Urinary bladder (tissue), 4 donors: ENCODE results near the gene NR3C1. TPM values are rescaled to one million over a fixed set of nuclear protein-coding genes. Genes with fewer than 3 reads are reported as not detected.

ENCODE experiments used
- DNase-seq: peaks from one replicate; pipeline ENCODE4 v3.0.0-alpha.2; 2015; ENCODE audit errors: extremely low spot score
- H3K27ac ChIP-seq: one replicate; pipeline ENCODE4 v1.5.1; 2013; ENCODE audit warnings: low read depth, mild to moderate bottlenecking, moderate library complexity
- H3K36me3 ChIP-seq: one replicate; pipeline ENCODE4 v1.6.1; 2013; ENCODE audit warnings: mild to moderate bottlenecking, moderate library complexity; ENCODE audit not compliant: insufficient read depth
- H3K4me1 ChIP-seq: one replicate; pipeline ENCODE4 v1.6.1; 2013; ENCODE audit warnings: mild to moderate bottlenecking, moderate library complexity; ENCODE audit not compliant: insufficient read depth
- H3K4me3 ChIP-seq: one replicate; pipeline ENCODE4 v1.5.1; 2013; ENCODE audit warnings: low read depth, low read length
- WGBS: extraction: QIAGEN DNeasy Blood & Tissue Kit; methylation state at CpG from one replicate; pipeline ENCODE4 v1.1.7; 2013; 5-methylcytosine and 5-hydroxymethylcytosine counted together
- polyA plus RNA-seq: library from polyadenylated mRNA; stranded (reverse); fragments of 200-250 nt; gene quantifications from one replicate; pipeline ENCODE4 v1.2.3, GENCODE V29; 2013
- total RNA-seq: library from RNA; depleted of rRNA; stranded (reverse); fragments of >200 nt; gene quantifications from one replicate; pipeline ENCODE4 v1.2.3, GENCODE V29; 2014
- donor health status: healthy with polysubstance abuse.
- donor health status: healthy.

Gene NR3C1
- total and polyA plus RNA-seq, 2 donors = 29.2 to 80.2 TPM

DNA sequence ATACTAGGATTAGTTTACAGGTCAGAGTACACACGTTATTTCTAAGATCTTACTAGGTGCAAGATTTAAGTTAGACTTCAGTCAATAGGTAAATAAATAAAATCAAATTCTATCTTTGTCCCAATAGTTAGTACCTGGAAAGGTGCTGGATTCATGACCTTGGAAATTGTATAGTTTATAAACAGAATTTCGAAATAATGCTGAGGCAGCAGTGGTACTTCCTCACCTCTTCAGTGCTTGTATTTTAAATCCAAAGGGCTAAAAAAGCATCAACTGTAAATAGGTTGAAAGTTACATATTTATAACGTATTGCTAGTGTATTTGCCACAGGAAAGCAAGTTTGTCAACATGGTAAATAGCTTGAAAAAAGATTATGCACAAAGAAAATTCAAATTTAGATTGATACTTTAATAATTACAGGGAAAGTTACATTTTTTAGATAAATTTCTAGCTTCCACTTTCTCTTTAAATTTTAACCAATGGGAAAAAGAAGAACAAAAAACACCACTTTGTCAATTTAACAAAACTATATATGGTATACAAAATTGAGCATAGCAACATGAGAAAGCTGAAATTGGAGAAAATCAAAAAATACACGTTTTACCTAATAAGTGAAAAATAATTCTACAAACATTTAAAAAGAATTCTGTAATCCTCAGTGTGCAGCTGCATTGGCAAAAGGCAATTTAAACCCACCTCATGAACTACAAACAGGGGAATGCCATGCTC, 46.5 kb downstream of the NR3C1 start:
- 68% methylated on average over 4 of the region's 4 CpGs for WGBS

DNA sequence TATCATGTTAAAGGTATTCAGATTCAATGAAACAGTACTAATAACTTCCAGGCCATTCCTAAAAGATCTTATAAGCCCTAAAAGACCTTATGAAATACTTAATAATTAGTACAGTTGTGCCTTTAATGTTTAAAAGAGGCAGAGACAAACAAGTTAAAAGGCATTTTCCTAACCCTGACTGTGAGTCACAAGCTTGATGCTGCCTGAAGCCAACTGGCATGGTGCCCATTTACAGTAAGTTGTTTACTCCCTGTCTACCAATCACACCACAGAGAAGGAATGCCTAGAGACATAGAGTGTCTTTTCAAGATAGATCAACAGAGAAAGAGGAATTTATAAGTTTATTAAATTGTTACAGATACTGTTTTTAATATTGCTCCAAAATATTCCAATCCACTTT, 47.8 kb downstream of the NR3C1 start:
- no peaks in the 10 kb centered on the region for H3K36me3 ChIP-seq
- H3K4me1 ChIP-seq = no peaks in the 10 kb centered on the region
- H3K4me3 ChIP-seq = no peak overlapping the region
- DNase-seq = peak; percentile 50
- H3K27ac ChIP-seq = no peak overlapping the region

More for the DNA sequence above, 46.5 kb downstream of the NR3C1 start:
- H3K4me3 ChIP-seq = no peak overlapping the region
- no peaks in the 10 kb centered on the region for H3K4me1 ChIP-seq
- no peaks in the 10 kb centered on the region for H3K36me3 ChIP-seq
- no peak for DNase-seq
- no peak overlapping the region for H3K27ac ChIP-seq

DNA sequence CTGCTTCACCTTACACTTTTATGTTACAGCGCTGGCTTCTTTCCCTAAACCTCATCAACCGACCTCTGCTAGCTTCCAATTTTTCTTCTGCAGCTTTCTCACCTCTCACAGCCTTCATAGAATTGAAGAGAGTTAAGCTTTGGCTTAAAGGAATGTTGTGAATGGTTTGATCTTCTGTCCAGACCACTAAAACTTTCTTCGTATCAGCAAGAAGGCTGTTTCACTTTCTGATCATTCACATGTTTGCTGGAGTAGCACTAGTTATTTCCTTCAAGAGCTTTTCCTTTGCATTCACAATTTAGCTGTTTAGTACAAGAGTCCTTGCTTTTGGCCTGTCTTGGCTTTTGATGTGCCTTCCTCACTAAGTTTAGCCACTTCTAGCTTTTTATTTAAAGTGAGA, 49.5 kb downstream of the NR3C1 start:
- Histone ChIP-seq H3K36me3 (no peaks in the 10 kb centered on the region), H3K4me1 (peaks cover 1% of the 10 kb centered on the region), H3K27ac (no peak overlapping the region), H3K4me3 (no peak overlapping the region)
- 70% methylated on average over 3 of the region's 3 CpGs for WGBS
- DNase-seq = no peak

DNA sequence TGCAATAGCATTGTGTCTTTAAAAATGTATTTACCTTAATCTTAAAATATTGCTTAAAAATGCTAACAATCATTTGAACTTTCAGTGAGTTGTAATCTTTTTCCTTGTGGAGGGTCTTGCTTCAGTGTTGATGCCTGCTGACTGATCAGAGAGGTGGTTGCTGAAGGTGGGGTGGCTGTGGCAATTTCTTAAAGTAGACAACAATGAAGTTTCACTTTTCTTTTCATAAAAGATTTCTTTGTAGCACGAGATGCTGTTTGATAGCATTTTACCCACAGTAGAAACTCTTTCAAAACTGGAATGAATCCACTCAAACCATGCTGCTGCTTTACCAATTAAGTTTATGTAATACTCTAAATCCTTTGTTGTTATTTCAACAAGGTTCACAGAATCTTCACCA, 50.8 kb downstream of the NR3C1 start:
- DNase-seq = no peak
- Histone ChIP-seq H3K4me1 (peaks cover 2% of the 10 kb centered on the region), H3K4me3 (no peak overlapping the region), H3K36me3 (no peaks in the 10 kb centered on the region), H3K27ac (no peak overlapping the region)
- WGBS = 53% methylated on average over 1 of the region's 1 CpG

DNA sequence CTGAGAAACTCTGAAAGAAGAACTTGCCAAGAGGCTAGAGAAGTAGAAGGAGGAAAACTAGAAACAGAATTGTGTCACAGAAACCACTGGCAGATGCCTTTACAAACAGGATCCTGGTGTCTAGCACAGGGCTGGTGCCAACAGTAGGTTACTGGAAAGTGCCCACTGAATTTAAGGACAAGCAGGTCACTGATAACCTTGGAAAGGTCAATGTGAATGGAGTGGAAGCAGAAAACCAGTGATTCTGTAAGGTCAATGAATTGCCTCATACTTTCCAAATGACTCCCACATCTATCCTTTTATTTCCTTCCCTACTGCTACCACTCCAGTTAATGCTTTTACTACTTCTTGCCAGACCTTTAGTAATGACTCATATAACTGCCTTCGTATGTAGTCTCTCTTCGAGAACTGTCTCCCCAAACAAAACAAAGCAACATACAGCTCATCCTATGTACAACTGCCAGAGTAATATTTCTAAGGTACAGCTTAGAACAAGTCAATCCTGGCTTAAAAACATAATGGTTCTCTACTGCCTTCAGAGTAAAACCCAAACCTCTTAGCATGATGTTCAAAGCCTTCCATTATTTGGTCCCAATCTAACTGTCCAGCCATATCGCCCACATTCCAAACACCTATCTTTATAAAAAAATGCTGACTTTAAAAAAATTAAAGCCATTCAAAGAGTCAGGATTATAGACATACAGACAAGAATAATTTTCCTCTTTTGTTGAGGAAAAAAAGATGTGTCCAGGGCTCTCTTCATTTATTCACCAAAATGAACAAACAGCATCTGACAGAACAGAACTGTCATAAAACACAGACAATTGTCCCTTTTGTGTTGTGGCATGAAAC, 52.5 kb downstream of the NR3C1 start:
- 71% methylated on average over 3 of the region's 3 CpGs for WGBS
- Histone ChIP-seq H3K36me3 (no peaks in the 10 kb centered on the region), H3K27ac (no peak overlapping the region), H3K4me1 (peaks cover 2% of the 10 kb centered on the region), H3K4me3 (no peak overlapping the region)
- no peak for DNase-seq

DNA sequence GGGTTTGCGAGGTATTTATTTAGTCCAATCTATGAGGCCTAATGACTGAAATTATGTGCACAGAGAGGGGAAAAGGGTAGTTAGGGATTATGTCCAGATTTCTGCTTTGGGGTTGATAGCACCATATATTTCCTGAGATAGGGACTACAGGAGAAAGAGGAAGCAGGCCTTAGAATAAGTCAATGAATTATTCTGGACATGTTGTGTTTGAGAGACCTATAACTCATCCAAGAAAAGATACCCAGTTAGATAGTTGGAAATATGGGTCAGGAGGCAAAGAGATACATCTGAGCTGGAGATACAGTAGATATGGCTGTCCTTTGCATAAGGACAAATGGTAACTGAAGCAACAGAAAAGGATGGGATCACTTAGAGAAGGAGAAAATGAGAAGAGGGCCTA, 53.1 kb downstream of the NR3C1 start:
- Histone ChIP-seq H3K27ac (no peak overlapping the region), H3K4me3 (no peak overlapping the region), H3K4me1 (peaks cover 2% of the 10 kb centered on the region), H3K36me3 (no peaks in the 10 kb centered on the region)
- WGBS = 98% methylated on average over 1 of the region's 1 CpG
- DNase-seq = no peak

DNA sequence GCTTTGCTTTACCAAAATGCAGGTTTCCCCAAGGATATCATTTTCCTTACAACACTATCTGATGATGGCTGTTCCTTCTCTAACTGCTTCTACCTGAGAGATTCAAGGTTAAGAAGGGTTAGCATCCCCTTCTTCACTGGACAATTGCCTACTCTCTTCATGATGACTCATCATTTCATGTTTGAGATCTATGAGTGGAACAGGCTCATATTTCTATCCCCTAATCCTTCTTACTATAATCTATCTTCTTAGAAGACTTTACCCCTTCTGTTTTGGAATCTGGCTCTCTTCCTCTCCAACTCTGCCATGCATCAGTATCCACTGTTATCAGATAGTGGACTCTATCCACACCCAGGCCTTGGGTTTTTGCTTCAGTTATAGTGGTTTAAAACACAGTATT, 54.3 kb downstream of the NR3C1 start:
- Histone ChIP-seq H3K4me1 (peaks cover 2% of the 10 kb centered on the region), H3K27ac (no peak overlapping the region), H3K36me3 (no peaks in the 10 kb centered on the region), H3K4me3 (no peak overlapping the region)
- DNase-seq = no peak

DNA sequence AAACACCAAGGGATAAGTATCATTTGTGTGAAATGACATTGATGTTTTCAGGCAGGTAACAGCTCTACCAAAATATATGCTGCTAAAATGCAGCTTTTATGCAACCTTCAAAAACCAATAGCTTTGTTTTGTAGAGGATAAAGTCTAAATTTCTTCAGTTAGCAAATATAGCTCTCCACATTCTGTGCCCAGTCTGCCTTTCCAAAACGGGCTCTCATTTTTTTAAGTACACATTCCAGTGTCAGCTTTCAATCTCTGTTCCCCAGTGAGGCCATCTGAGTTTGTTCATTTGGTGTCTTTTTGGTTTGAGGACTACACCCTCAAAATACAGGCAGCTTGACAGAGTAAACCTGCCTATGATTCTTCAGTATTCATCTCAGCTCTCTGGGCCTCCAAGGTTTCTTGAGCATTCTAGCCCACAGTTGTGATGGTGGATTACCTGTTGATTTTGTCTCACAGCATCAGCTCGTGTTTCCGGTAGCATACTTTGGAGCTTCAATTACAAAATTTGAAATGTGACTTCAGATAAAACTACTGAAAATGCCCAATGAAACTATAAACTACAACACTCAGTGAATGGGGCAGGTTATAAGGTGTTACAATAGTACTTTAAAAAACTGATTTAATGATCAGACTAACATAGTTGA, 55.7 kb downstream of the NR3C1 start:
- H3K36me3 ChIP-seq = no peaks in the 10 kb centered on the region
- WGBS = 75% methylated on average over 3 of the region's 3 CpGs
- no peak overlapping the region for H3K27ac ChIP-seq
- no peak overlapping the region for H3K4me3 ChIP-seq
- DNase-seq = no peak
- peaks cover 2% of the 10 kb centered on the region for H3K4me1 ChIP-seq

DNA sequence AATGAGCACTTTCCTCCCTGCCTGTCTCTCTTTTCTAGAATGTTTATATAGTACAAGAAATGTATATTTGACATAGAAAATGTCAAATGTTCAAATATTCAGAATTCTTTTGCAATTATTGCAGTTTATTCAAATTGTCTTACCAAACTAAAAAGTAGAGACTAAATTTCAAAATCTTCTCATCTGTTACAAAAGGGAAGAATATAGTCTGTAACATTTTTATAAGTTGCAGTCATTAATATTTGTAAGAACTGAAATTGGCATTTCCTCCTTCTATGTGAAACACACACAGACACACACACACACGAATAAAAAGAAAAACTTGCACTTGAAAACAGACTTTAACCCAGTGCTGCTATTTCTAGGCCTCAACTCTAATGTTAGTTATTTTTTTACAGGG, 56.4 kb downstream of the NR3C1 start:
- H3K4me1 ChIP-seq = peaks cover 2% of the 10 kb centered on the region
- DNase-seq = no peak
- WGBS = 48% methylated on average over 1 of the region's 1 CpG
- no peaks in the 10 kb centered on the region for H3K36me3 ChIP-seq
- H3K4me3 ChIP-seq = no peak overlapping the region
- H3K27ac ChIP-seq = no peak overlapping the region

DNA sequence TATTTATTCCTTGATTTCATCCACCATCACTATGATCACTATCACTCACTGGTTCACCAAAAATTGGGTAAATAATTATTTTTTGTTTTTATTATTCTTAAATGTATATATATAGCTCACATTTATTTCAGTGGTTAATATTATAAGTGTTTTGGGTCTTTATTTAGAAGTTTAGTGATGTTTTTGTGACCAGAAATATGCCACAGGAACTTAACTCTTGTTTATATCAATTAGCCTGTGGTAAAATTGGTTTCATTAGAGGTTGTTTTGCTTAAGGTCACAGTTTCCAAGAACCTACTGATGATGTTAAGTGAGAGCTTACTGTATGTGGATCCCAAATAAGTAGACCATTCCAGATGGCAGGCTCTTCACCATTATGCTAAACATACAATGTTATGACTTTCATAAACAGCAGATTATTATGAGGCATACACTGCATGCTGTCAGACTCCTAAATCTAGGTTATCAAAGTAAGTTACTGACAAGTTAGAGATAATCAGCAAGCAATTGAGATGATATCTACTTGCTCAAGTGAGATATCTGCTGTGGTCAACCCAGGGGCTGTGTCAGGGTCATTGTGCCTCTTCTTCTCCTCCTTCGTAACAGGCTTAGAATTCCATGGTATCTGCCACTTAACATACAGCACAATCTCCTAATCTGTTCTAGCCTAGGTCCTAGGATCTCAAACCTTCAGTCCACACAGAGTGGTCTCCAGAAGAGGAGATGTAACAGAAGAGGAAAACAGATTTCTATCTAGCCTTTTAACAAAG, 57.6 kb downstream of the NR3C1 start:
- no peak for DNase-seq
- Histone ChIP-seq H3K27ac (no peak overlapping the region), H3K4me1 (peaks cover 2% of the 10 kb centered on the region), H3K36me3 (no peaks in the 10 kb centered on the region), H3K4me3 (no peak overlapping the region)
- 92% methylated on average over 1 of the region's 1 CpG for WGBS

DNA sequence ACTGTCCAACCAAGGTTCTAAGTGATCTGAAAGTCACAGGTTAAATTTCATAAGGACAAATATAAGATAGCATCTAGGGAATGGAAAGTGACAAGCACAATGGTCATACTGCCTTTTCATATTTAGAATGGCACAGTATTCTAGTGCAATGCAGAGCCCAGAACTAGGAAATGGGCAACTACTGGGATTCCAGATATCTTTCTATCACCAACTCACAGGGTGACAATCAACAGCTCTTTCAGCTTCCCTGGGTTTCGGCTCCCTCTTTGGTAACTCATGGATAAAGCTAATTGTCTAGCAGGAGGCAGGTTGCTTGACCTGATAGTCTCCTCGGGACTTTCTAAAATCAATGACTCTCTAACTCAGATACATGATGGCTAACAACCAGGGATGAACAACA, 60.4 kb downstream of the NR3C1 start:
- Histone ChIP-seq H3K4me3 (no peak overlapping the region), H3K4me1 (no peaks in the 10 kb centered on the region), H3K36me3 (no peaks in the 10 kb centered on the region), H3K27ac (no peak overlapping the region)
- 93% methylated on average over 2 of the region's 2 CpGs for WGBS
- DNase-seq = no peak

DNA sequence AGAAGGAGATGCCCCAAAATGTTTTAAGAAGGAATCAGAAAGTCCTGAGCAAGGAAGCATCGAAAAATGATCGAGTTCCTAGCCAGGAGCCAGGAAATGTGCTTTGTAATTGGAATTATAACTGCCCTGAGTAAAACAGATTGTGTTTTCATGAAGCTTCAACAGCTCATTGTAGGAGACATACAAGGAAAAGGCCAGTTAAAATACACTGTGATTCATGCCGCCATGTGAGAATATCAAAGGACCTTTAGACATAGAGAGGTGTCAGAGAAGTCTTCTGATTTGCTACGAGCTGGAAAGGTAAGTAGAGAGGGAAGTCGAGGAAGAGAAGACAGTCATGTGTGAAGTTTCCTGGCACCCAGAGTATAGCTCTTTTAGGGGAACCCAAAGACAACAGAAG, 60.9 kb downstream of the NR3C1 start:
- Histone ChIP-seq H3K36me3 (no peaks in the 10 kb centered on the region), H3K4me1 (no peaks in the 10 kb centered on the region), H3K27ac (no peak overlapping the region), H3K4me3 (no peak overlapping the region)
- DNase-seq = no peak
- WGBS = 93% methylated on average over 5 of the region's 5 CpGs

DNA sequence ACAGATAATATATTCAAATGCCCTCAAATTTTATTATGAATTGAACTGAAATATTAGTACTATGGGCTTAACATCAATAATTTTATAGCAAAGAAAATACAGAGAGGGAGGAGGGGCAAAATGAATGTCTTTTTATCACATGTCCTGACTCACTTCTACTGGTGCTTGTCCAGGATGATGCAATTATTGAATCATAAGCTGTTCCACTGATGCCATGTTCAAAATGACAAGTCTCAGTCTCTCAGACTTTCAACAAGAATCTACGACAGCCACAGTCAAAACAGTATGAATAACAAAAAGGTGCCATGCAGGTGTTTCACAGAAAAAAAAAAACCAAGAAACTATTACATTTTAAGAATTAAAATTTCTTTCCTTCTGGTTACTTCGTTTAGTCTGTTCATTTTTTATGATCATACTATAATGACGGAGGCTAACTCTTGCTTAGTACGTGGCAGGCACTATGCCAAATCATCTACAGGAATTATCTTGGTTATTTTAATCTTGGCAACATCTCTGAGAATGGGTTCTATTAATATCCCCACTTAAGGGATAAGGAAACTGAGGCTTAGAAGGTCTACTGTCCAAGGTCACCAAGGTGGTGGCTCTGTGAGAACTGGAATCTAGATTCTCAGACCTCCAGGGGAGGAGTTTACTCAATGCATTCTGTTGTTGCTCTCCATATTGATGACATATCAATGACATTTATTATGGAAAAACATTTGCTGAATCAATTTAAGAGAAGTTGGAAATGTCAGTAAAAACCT, 61.5 kb downstream of the NR3C1 start:
- 69% methylated on average over 4 of the region's 4 CpGs for WGBS
- DNase-seq = no peak
- no peaks in the 10 kb centered on the region for H3K36me3 ChIP-seq
- no peak overlapping the region for H3K4me3 ChIP-seq
- H3K4me1 ChIP-seq = no peaks in the 10 kb centered on the region
- H3K27ac ChIP-seq = no peak overlapping the region
